HG03342 (cell line): ENCODE results near the gene INAVA.
"Not testable (repeated sequence)": the region's sequence is repeated elsewhere in the genome, so short reads cannot be mapped to it uniquely, and the experiment has no call there.

Experiments used
- ATAC-seq: cut with Tn5 transposase; IDR thresholded peaks from one replicate; pipeline ENCODE4 v1.9.1; 2021; ENCODE audit warnings: mild to moderate bottlenecking, moderate library complexity; ENCODE audit not compliant: unreplicated experiment

Gene INAVA

DNA sequence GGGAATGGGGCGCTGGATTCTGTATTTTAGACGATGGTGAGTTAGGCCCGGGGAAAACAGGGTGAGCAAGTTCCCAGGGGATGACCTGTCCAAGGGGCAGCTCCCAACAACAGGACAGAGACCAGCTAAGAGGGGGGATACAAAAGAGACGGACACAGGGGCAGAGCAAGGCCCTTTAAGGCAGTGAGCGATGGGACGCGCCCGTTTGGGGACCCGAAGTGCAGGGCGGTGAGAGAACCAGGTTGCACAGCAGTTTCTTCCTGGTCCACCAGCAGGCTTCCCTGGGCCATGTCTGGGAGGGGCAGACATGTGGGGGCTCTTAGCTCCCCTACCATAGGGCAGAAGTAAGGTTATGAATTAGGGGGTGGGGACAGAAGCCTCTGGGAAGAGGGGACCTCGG lies 22.0 kb downstream of the INAVA start:
- ATAC-seq: no peak

DNA sequence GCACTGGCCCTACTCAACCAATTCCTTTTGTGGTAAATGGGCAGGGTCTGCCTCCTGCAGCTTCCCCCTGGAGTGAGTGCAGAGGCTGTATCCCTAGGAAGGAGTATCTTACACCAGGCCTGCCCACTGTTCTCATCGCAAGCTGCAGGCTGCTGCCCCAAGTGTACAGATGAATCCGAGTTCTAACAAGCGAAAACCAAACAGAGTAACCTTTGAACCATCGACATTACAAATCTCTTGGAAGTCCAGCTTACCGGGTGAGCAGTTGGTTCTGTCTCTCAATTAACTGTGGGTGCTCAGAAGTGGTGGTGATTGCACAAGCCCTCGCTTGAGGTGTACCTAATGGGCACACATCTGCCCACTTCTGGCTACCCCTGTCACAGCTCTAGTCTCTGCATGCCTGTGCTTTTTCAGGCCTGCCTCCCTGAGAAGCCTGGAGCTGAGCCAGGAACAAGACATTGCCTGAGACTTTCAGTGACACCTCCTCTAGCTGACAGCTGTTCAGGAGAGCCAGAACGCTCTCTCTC lies 22.7 kb downstream of the INAVA start:
- no peak for ATAC-seq

DNA sequence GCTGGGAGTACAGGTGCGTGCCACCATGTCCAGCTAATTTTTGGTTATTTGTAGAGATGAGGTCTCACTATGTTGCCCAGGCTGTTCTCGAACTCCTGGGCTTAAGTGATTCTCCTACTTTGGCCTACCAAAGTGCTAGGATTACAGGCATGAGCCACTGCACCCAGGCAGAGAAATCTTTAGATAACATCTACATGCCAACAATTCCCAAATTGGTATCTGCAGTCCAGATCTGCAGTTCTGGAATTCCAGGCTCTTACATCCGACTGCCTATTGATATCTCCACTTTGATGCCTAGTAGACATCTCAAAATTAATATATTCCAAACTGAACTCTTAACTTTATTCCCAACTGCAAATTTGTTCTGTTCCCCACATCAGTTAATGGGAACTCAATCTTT lies 23.3 kb downstream of the INAVA start:
- ATAC-seq: no peak

DNA sequence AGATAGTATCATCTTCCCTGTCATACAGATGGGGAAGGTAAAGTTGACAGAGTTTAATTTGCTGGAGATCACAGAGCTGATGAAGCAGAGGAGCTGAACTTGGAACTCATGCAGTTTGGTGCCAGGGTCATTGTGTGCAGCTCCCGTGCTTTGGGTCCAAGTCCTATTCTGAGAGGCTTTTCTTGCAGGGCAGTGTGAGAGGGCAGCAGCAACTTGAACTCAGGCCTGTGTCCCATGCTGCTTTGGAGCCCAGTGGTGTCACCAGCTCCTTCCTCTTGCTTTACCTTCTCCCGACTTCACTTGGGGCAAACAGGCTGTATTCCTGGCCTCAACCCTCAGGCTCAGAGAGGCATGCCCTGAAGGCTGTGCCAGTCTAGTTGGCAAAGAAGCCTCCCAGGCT lies 24.7 kb downstream of the INAVA start:
- no peak for ATAC-seq

DNA sequence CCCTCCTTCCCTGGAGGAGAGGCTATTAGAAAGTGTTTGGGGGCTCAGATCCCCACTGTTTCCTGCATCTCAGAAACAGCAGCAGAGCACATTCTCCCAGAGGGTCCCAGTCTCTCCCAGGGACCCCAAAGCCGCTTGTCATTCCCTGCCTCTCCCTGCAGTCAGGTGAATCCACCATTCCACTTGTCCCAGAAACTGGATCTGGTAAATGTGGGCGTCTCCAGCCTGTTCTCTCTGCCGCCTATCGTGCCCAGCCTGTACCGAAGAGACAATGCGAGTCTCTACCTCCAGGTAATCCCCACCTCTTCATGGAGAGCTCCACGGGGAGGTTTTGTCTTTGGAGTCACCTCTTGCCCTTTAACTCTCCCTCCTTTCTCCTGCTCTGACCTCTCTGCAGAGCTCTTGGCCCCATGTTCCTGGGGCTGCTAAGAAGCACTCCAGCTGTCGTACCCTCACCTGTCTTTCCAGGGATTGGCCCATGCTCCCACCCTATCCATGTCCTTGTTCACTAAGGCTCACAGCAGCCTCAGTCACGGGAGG lies 26.9 kb downstream of the INAVA start:
- no peak for ATAC-seq

DNA sequence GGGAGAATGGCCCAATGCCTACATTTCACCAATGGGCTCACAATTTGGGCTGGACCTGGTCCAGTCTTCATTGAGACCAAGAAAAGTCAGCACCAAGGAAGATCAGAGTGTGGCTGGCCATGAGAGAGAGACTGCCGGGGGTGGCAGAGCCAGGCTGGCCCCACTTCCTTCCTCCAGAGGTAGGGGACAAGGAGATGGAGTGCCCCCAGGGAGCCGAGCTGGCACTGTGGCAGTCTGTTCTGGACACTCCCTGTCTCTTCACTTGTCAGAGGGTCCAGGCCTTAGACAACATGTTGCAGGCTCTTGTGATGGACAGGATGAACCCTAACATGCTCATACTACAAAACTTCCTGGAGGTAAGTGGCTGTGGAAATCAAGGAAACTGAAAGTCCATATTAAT lies 27.7 kb downstream of the INAVA start:
- ATAC-seq: no peak

DNA sequence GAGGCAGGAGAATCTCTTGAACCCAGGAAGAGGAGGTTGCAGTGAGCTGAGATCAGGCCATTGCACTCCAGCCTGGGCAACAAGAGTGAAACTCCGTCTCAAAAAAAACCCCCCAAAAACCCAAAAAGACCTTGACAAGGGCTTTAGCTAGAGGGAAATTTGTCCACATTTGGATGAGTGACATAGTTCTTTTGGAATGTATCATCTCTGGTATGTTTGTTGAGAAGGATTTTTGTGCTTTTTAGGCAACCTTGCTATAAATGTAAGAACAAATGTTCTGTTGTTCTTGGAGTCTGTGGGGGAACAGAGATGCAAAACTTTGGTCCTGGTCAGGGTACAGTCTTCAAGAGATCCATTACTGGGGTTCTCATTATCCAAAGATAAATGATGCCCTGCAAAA lies 28.9 kb downstream of the INAVA start:
- ATAC-seq: no peak

DNA sequence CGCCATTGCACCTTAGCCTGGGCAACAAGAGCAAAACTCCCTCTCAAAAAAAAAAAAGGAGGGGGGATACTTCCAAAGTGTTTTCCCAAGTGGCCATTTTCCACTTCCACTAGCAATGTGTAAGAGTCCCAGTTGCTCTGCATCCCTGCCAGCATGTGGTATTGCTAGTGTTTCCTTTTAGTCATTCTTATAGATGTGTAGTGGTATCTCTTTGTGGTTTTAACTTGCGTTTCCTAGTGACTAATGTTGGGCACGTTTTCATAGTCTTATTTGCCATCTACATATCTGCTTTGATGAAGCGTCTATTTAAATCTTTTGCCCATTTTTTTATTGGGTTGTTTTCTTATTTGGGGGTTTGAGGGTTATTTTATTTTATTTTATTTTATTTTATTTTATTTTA lies 31.1 kb downstream of the INAVA start:
- no peak for ATAC-seq

DNA sequence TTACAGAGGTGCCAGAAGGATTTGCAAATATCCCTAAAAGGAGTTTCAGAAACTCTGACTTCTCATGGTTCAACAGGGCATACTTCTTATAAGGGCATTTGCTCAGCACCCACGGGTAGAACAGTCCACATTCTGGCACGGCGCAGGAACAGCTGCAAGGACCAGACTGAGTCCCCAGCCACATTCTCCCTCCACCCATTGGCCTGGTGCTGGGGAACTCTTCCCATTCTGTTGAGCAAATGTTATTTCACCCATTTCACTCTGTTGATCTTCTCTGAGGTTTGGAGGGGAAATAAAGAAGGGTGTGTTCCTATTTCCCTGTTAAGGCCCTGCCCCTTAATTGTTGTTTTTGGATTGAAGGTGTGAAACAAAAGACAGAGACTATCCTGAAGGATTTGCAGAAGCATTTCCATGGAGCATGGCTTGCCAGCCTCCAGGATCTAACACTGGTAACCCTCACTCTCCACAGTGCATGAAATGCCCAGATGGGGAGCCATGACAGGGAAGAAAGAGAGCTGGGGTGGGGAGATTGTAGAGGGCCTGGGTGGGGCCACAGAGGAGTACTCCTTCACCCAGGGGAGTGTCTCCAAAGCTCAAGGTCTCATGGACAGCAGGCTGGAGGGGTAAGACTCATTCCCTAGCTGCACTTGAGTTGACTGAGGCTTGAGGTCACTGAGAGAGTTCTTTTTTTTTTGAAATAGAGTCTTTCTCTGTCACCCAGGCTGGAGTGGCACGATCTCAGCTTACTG lies 35.0 kb downstream of the INAVA start:
- no peak for ATAC-seq

DNA sequence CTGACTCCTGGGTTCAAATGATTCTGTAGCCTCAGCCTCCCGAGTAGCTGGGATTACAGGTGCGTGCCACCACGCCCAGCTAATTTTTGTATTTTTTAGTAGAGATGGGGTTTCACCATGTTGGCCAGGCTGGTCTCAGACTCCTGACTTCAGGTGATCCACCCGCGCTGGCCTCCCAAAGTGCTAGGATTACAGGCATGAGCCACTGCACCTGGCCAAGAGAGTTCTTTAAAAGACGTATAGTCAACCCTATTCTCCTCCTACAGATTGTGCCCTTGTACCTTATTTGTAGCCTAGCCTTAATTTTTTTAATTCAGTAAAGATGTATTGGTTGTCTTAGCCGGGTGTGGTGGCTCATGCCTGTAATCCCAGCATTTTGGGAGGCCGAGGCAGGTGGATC lies 35.6 kb downstream of the INAVA start:
- ATAC-seq: not testable (repeated sequence)

DNA sequence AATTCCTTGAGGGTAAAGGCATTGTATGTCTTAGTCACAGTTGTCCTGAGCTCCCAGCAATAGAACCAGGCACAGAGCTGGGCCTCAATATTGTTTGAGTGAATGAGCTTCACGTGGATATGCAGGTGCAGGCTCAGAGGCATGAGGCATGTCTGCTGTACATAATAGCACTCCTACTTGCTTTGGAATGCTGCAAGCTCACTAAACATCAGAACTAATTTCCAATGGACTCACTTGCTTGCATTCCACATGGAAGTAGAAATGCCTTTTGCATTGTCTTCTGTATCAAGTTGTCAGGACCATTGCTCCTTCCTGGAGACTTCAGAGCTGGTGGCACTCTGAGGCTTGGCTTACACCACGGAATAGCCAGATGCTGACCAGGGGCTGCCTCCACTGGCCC lies 37.1 kb downstream of the INAVA start:
- no peak for ATAC-seq

DNA sequence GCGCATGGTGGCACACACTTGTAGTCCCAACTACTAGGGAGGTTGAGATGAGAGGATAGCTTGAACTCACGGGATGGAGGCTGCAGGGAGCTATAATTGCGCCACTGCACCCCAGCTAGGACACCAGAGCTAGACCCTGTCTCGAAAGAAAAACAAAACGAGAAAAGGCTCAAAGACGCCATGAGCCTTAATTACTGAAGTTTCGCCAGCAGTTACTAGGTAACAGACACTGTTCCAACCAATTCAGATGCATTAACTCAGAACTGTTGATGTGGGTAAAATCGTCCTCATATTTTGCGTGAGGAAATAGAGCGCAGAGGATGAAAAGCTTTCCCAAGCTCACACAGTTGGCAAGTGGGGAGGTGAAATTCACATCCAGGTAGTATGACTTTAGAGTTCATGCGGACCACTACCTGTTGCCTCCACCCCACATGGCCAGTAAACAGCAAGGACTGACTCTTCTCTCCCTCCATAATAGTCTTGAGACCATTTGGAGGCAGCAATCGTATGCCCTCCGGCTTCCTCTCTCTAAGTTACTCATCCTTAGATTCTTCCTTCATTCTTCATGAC lies 40.1 kb downstream of the INAVA start:
- no peak for ATAC-seq

DNA sequence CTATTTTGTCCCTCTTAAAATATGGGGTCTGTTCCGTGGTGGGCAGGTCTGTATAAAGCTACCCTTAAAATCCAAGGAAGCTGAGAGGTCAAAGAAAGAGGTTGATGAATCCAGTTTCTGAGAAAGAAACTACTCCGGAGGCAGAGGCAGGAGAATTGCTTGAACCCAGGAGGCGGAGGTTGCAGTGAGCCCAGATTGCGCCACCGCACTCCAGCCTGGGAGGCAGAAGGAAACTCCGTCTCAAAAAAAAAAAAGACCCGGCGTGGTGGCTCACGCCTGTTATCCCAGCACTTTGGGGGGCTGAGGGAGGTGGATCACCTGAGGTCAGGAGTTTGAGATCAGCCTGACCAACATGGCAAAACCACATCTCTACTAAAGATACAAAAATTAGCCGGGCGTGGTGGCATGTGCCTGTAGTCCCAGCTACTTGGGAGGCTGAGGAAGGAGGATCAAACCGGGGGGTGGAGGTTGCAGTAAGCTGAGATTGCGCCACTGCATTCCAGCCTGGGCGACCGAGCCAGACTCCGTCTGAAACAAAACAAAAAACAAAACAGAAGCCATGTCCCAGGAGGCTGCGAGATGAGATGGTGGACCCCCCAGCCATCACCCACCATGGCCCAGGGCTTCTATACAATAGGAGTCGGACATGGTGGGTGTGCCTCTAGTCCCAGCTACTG lies 40.7 kb downstream of the INAVA start:
- ATAC-seq: not testable (repeated sequence)

DNA sequence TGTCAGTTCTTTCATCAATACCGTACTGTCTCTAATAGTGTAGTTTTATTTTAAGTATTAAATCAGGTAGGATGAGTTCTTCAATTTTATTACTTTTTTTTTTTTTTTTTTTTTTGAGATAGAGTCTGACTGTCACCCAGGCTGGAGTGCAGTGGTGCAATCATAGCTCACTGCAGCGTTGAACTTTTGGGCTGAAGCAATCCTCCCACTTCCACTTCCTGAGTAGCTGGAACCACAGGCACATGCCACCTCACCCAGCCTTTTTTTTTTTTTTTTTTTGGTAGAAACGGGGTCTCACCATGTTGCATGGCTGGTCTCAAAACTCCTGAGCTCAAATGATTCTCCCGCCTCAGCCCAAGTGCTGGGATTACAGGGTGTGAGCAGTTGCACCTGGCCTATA lies 44.3 kb downstream of the INAVA start:
- ATAC-seq: no peak

DNA sequence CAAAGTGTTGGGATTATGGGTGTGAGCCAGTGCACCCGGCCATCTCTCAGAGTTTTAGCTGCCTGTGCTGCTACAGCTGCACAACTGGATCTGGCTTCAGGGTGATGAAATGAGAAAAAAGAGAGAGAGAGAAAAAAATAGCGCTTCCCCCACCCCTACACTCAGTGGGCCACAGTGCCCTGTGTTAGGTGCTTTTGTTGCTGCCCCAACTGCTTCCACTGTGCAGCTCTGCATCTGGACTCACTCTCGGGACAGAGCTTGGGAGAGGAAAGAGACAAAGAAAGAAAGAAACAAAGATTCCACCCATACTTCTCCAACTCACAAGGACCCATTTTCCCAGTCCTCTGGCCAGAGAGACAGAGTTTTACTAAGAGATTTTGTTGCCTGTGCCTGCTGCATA lies 50.4 kb downstream of the INAVA start:
- no peak for ATAC-seq

DNA sequence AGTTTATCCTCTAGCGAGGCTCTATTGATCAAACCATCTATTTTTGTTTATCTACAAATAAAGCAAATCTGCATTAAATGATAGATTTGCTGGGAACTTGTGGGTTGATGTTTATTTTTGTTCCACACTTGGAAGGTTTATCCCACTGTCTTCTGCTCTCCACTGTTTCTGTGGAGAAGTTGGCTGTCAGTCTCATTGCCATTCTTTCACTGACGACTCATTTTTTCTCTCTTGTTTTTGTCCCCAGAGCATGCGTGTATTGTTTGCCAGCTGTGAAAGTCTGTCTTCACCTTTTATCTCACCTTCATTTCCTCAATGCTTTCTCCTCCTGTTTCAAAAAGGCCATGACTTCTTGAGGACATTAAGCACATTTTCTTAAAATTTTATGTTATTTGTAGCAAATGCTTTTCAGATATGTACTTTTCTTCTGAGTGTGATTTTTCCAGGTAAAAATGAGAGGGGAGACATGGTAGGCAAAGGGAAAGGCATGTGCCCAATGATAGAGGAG lies 52.4 kb downstream of the INAVA start:
- no peak for ATAC-seq

DNA sequence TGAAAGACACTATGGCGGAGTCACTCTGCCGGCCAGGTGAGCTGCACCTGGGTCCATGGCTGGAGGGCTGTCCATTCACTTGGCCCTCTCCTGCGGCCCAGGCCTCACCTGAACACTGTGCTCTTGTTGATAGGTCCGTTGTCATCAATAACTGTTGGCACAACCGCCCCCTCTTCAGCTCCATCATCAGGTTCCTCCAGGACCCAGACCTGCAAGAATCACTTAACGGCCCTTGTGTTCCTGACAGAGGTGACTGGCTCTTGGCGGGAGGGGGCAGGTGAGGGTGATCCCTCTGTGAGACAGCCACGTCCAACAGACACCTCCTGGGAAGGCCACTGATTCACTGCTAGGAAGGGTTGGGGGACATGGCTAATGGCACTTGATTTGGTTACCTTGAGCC lies 54.9 kb downstream of the INAVA start:
- ATAC-seq: no peak

DNA sequence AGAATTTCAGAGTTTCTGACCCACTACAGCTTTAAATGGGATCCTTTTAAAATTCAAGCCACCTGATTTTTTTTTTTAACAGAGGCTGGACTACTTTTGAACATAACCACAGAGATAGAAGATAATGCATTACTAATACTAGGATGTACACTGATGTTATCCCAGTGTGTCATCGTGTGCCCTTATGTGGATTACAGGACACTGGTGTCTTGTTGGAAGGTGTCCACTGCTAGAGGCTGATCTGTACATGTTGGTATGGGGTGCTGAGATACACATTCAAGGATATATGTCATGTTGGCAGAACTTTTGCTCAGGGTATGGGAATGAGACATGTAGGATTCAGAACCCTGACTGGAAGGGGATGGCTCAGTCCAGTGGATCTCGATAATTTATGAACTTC lies 56.3 kb downstream of the INAVA start:
- ATAC-seq: no peak

DNA sequence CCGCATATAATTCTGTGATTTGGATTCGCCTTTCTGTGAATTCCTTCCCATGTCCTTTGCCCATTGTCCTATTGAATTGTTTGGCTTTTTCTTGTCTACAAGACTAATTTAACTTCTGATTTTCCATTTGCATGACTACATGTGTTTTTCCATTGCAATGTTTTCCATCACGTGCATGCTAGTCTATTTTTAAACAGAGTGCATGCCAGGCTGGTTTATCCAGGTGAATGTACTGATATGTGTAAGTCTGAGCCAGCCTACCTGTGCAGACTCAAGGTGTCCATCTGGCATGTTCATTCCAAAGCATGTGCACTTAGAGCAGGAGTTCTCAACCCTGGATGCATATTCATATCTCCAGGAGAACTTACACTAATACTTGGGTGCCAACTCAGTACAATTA lies 59.7 kb downstream of the INAVA start:
- no peak for ATAC-seq

DNA sequence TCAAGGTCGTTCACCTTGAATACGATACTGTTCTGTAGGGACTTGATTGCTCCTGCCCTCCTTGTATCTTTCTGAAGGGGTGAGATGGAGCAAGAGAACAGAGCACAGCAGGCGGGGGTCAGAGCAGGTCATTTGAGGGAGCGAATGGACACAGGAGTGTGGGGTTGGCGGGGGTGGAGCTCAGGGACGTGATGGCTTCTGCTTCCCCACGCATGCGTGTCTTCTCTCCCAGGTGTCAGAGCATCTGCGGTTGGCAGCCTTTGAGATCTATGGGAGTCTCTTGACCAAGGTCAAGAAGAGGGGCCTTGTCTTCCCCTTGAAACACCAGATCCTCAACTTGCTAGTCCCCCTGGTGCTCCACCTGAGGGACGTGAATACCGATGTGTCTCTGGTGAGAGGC lies 63.9 kb downstream of the INAVA start:
- no peak for ATAC-seq

DNA sequence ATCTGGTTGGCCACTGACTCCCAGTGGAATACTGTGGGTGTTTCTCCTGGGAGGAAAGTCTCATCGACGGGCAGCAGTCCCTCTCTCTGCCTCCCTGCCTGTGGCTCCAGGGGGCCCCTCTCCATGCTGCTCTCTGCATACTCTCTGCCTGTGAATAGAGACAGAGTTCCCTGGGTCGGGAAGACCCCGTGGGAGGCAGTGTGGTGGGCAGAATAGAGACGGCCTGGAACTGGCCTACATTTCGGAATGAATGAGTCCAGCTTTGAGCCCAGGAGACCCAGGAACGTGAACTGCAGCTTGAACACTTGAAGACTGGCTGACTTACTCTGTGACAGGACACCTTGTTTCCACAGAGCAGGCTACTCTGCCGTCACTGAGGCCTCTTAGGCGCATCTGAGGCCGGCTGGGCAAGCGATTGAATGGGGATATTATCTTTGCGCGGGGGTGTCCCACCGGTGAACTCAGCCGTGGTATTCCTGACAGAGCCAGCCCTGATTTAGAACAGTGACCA lies 64.8 kb downstream of the INAVA start:
- ATAC-seq: no peak
